Endothelial cell of umbilical vein (primary cell): ENCODE results near the gene MARS1. TPM values are rescaled to one million over a fixed set of nuclear protein-coding genes. Genes with fewer than 3 reads are reported as not detected.

Source experiments
- BruUV-seq: library from RNA; stranded (reverse); fragments of 400-500 nt; replicated peaks from 2 replicates; lab custom pipeline; 2021; lab: Mats Ljungman, UMichigan
- CTCF ChIA-PET: fragments of 300-600, 350-600 bp; sonication (Branson Sonifier 250); formaldehyde crosslinking; loops from one replicate; lab custom pipeline; 2021; ENCODE audit warnings: antibody characterized with exemption, inconsistent platforms; lab: Charles Lee
- POLR2A ChIA-PET: fragments of 300-600, 350-600 bp; sonication (Branson Sonifier 250); formaldehyde crosslinking; loops from one replicate; lab custom pipeline; 2021; ENCODE audit warnings: antibody characterized with exemption, inconsistent platforms; lab: Charles Lee
- DNase-seq: peaks from one replicate; pipeline ENCODE4 v3.0.0-alpha.2; 2011; ENCODE audit warnings: low read depth, low spot score
- FAIRE-seq: peaks from 2 replicates; lab custom pipeline; 2011; peaks lifted over from hg19 to GRCh38; lab: Jason Lieb, UNC
- H2AFZ ChIP-seq: 2 replicates; pipeline ENCODE4 v1.6.0; 2012; ENCODE audit warnings: low read depth, low read length, control low read depth, inconsistent platforms
- H3K27ac ChIP-seq: 2 replicates; pipeline ENCODE4 v1.5.1; 2011; ENCODE audit warnings: low read depth, mild to moderate bottlenecking, control low read depth, low read length, moderate library complexity; ENCODE audit not compliant: insufficient read depth
- H3K27me3 ChIP-seq, 2 experiments: 2 replicates each; pipeline versions ENCODE4 v1.6.0 to v1.6.1; 2011; ENCODE audit warnings: low read length in 2 of 2, mixed read lengths in 1 of 2; ENCODE audit not compliant: control insufficient read depth in 2 of 2, insufficient read depth in 2 of 2
- H3K36me3 ChIP-seq, 2 experiments: 2 replicates in 1 of 2; 3 replicates in 1 of 2; pipeline ENCODE4 v1.5.1; 2011; ENCODE audit warnings: low read length in 2 of 2, mild to moderate bottlenecking in 1 of 2, moderate library complexity in 1 of 2; ENCODE audit not compliant: control insufficient read depth in 2 of 2, insufficient read depth in 2 of 2; ENCODE audit errors: extremely low read depth in 1 of 2
- H3K4me1 ChIP-seq: 3 replicates; pipeline ENCODE4 v1.5.1; 2011; ENCODE audit warnings: mild to moderate bottlenecking, low read length; ENCODE audit not compliant: control insufficient read depth, insufficient read depth; ENCODE audit errors: extremely low read depth
- H3K4me2 ChIP-seq: 2 replicates; pipeline ENCODE4 v1.6.1; 2011; ENCODE audit warnings: low read length, control low read depth, mixed read lengths; ENCODE audit not compliant: insufficient read depth
- H3K4me3 ChIP-seq, 3 experiments: fragments of 200-600 bp in 1 of 3; sonication (generic), shearing (Covaris generic) in 1 of 3; replicated peaks in 1 of 3; 2 replicates each; pipeline ENCODE4 v1.5.1; 2011 to 2016; ENCODE audit warnings: control low read depth in 3 of 3, low read length in 3 of 3, mild to moderate bottlenecking in 2 of 3, inconsistent platforms in 1 of 3, low read depth in 1 of 3, moderate library complexity in 1 of 3; ENCODE audit not compliant: insufficient read depth in 1 of 3
- H3K79me2 ChIP-seq: 2 replicates; pipeline ENCODE4 v1.6.0; 2012; ENCODE audit warnings: low read length, inconsistent platforms; ENCODE audit not compliant: control insufficient read depth, insufficient read depth
- H3K9ac ChIP-seq: replicated peaks from 2 replicates; pipeline ENCODE3; 2011; ENCODE audit warnings: low read length, control low read depth; ENCODE audit not compliant: insufficient read depth; ENCODE audit errors: extremely low read depth
- H3K9me1 ChIP-seq: replicated peaks from 3 replicates; pipeline ENCODE4 v1.6.0; 2011; ENCODE audit warnings: mild to moderate bottlenecking, low read length; ENCODE audit not compliant: control insufficient read depth, insufficient read depth; ENCODE audit errors: extremely low read depth
- H3K9me3 ChIP-seq: replicated peaks from 2 replicates; pipeline ENCODE4 v1.5.1; 2012; ENCODE audit warnings: low read length, inconsistent platforms; ENCODE audit not compliant: control insufficient read depth, insufficient read depth
- H4K20me1 ChIP-seq: replicated peaks from 2 replicates; pipeline ENCODE3; 2011; ENCODE audit warnings: mild to moderate bottlenecking, low read length; ENCODE audit not compliant: control insufficient read depth, insufficient read depth; ENCODE audit errors: extremely low read depth
- EZH2 ChIP-seq: IDR thresholded peaks from 2 replicates; pipeline ENCODE4 v1.6.1; 2012; ENCODE audit warnings: borderline replicate concordance, low read depth, mild to moderate bottlenecking, moderate library complexity, low read length, inconsistent platforms; ENCODE audit not compliant: severe bottlenecking
- FOS ChIP-seq: IDR thresholded peaks from 2 replicates; pipeline ENCODE4 v1.6.1; 2011; ENCODE audit warnings: mild to moderate bottlenecking, low read length, moderate library complexity, borderline replicate concordance; ENCODE audit not compliant: insufficient read depth
- GATA2 ChIP-seq: IDR thresholded peaks from 2 replicates; pipeline ENCODE4 v1.7.0; 2011; ENCODE audit warnings: low read depth, mild to moderate bottlenecking, moderate library complexity, mixed read lengths, low read length; ENCODE audit not compliant: insufficient read length, insufficient read depth
- JUN ChIP-seq: IDR thresholded peaks from 2 replicates; pipeline ENCODE4 v1.6.1; 2011; ENCODE audit warnings: borderline replicate concordance, low read depth; ENCODE audit not compliant: insufficient read length, insufficient read depth
- MYC ChIP-seq: IDR thresholded peaks from one replicate; pipeline ENCODE4 v1.6.1; 2011; ENCODE audit warnings: mild to moderate bottlenecking, low read depth, low read length
- POLR2A ChIP-seq: IDR thresholded peaks from 2 replicates; pipeline ENCODE4 v1.6.1; 2012; ENCODE audit warnings: low read depth, mild to moderate bottlenecking, control low read depth, low read length
- POLR2AphosphoS5 ChIP-seq: IDR thresholded peaks from 2 replicates; pipeline ENCODE4 v1.6.1; 2012; ENCODE audit warnings: low read depth, mild to moderate bottlenecking, control low read depth, low read length, moderate library complexity; ENCODE audit not compliant: insufficient read depth
- dilution Hi-C: fragments of 300-500 bp; cut with MboI; formaldehyde crosslinking; loops from one replicate; pipeline ENCODE4 v1.15.0; 2019; ENCODE audit warnings: low sequenced_read_pairs; ENCODE audit not compliant: extremely low pct_ligation_motif_present
- intact Hi-C: fragments of 100-400 bp; cut with micrococcal nuclease; formaldehyde crosslinking; loops from one replicate; pipeline ENCODE4 v1.10.0; 2022
- polyA plus RNA-seq, 4 experiments: library from polyadenylated mRNA; depleted of rRNA in 3 of 4; stranded (reverse) in 3 of 4; unstranded in 1 of 4; fragments of >200 nt; gene quantifications; 2 replicates each; pipeline versions ENCODE4 v1.2.1 to v1.2.3, GENCODE V29; 2011 to 2012; ENCODE audit warnings: missing spikeins in 1 of 4
- total RNA-seq: library from RNA; stranded (reverse); gene quantifications from 2 replicates; pipeline ENCODE4 v1.2.3, GENCODE V29; 2021
- TF ChIP-seq, protein P1 (sequence below), 2 donors: IDR thresholded peaks; 1 replicate in 1 of 2; 2 replicates in 1 of 2; pipeline ENCODE4 v1.5.1; 2011; ENCODE audit warnings: low read length in 2 of 2, mild to moderate bottlenecking in 2 of 2, moderate library complexity in 2 of 2, control low read depth in 1 of 2, inconsistent platforms in 1 of 2, low read depth in 1 of 2; ENCODE audit not compliant: insufficient read depth in 1 of 2; ENCODE audit errors: extremely low read depth in 1 of 2
- TF ChIP-seq, protein P2 (sequence below): IDR thresholded peaks from 2 replicates; pipeline ENCODE4 v1.6.1; 2011; ENCODE audit not compliant: insufficient read depth, insufficient read length

The MARS1 gene
- total and polyA plus RNA-seq, 2 donors (not counting 3 experiments of a cell fraction or from before 2014, with no cell fraction given), result 118 to 212 TPM

GRCh38 chr12:57563358-57563757, 75.5 kb downstream of the MARS1 start:
- DNase-seq, result no peak
- Histone ChIP-seq H3K79me2 (no peaks in the 10 kb centered on the region), H3K9ac (no peak overlapping the region), H3K36me3 (no peaks in the 10 kb centered on the region), H3K4me1 (no peaks in the 10 kb centered on the region), H3K27me3 (peaks cover 7 to 9% of the 10 kb centered on the region in 2 experiments), H3K4me2 (no peak overlapping the region), H3K27ac (no peak overlapping the region), H3K4me3 (no peak overlapping the region), H2AFZ (no peak overlapping the region), H4K20me1 (no peaks in the 10 kb centered on the region), H3K9me1 (no peaks in the 10 kb centered on the region), H3K9me3 (no peaks in the 10 kb centered on the region)
- dilution Hi-C loops (no loop called here), intact Hi-C loops (no loop called here)
- ChIA-PET POLR2A (no interaction called here), CTCF (interaction anchor here (1.4 kb wide), 1 partner anchor 8 kb away, joined by 4 read pairs; no protein-coding TSS in a partner anchor)
- TF ChIP-seq GATA2, result no peak
- no TSS peak for BruUV-seq
- FAIRE-seq, result no peak

- Histone ChIP-seq H3K36me3 (no peaks in the 10 kb centered on the region), H3K9ac (no peak overlapping the region), H3K27ac (no peak overlapping the region), H3K4me2 (no peak overlapping the region), H4K20me1 (no peaks in the 10 kb centered on the region), H3K4me3 (no peak overlapping the region), H3K9me1 (no peaks in the 10 kb centered on the region), H3K9me3 (no peaks in the 10 kb centered on the region), H3K4me1 (no peaks in the 10 kb centered on the region), H2AFZ (no peak overlapping the region), H3K27me3 (peaks cover 7 to 9% of the 10 kb centered on the region in 2 experiments), H3K79me2 (no peaks in the 10 kb centered on the region)
- ChIA-PET CTCF (interaction anchor here (1.1 to 1.3 kb wide), 2 partner anchors 19 to 195 kb away, joined by 3 to 9 read pairs; no protein-coding TSS in a partner anchor), POLR2A (no interaction called here)
- no peak for TF ChIP-seq GATA2
- TF ChIP-seq, protein P1, sequence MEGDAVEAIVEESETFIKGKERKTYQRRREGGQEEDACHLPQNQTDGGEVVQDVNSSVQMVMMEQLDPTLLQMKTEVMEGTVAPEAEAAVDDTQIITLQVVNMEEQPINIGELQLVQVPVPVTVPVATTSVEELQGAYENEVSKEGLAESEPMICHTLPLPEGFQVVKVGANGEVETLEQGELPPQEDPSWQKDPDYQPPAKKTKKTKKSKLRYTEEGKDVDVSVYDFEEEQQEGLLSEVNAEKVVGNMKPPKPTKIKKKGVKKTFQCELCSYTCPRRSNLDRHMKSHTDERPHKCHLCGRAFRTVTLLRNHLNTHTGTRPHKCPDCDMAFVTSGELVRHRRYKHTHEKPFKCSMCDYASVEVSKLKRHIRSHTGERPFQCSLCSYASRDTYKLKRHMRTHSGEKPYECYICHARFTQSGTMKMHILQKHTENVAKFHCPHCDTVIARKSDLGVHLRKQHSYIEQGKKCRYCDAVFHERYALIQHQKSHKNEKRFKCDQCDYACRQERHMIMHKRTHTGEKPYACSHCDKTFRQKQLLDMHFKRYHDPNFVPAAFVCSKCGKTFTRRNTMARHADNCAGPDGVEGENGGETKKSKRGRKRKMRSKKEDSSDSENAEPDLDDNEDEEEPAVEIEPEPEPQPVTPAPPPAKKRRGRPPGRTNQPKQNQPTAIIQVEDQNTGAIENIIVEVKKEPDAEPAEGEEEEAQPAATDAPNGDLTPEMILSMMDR (IDR thresholded peaks at IDR 0.05; ENCODE audit: extremely low read depth in 1 of 2, insufficient read depth in 1 of 2, low read depth in 1 of 2, low read length in 2 of 2), result no peak
- no peak for TF ChIP-seq POLR2AphosphoS5
- TF ChIP-seq EZH2, result no peak
- TF ChIP-seq, protein P2, sequence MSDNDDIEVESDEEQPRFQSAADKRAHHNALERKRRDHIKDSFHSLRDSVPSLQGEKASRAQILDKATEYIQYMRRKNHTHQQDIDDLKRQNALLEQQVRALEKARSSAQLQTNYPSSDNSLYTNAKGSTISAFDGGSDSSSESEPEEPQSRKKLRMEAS, result no peak
- no peak for TF ChIP-seq FOS
- TF ChIP-seq MYC, result no peak
- TF ChIP-seq POLR2A, result no peak
- TF ChIP-seq JUN, result no peak
- DNase-seq, result no peak
- BruUV-seq, result no TSS peak
- FAIRE-seq, result no peak
- dilution Hi-C loops (no loop called here), intact Hi-C loops (no loop called here)
These were observed 76.4 kb downstream of the MARS1 start for GRCh38 chr12:57564178-57564740.
